ENCODE measurements around the gene CHRM2. TPM values are rescaled to one million over a fixed set of nuclear protein-coding genes. Genes with fewer than 3 reads are reported as not detected.
A peak's percentile ranks its signal among the peaks of the same experiment; 100 is the strongest.
"Not testable (repeated sequence)": the region's sequence is repeated elsewhere in the genome, so short reads cannot be mapped to it uniquely, and the experiment has no call there.

Gene CHRM2
- not detected in 2 replicates for total RNA-seq (2014; rRNA removed; shearing (Covaris generic); ENCODE audit: low replicate concordance)

GRCh38 chr7:136868496-136869000 lies at the start of gene CHRM2:
Gene CHRM2 (plus strand): TSS chr7:136868652. CDS start chr7:137014866, 146,214 bp downstream.
- Histone ChIP-seq H3K4me3 (no peak within 1 kb of the TSS), H3K36me3 (no peaks in the 10 kb centered on the region), H3K9me3 (no peaks in the 10 kb centered on the region), H3K27me3 (peaks cover 25% of the 10 kb centered on the region)
- no peak for DNase-seq

- H3K4me3 ChIP-seq, H3K27me3 ChIP-seq, DNase-seq, H3K36me3 ChIP-seq, H3K9me3 ChIP-seq: not testable (repeated sequence)
Measured at GRCh38 chr7:136831398-136831797, 37.1 kb upstream of the CHRM2 start.

GRCh38 chr7:136845899-136846465 lies 22.5 kb upstream of the CHRM2 start:
- no peak for DNase-seq
- H3K4me3 ChIP-seq = no peak overlapping the region

GRCh38 chr7:136847858-136848257 lies 20.6 kb upstream of the CHRM2 start:
- no peak overlapping the region for H3K4me3 ChIP-seq
- no peaks in the 10 kb centered on the region for H3K36me3 ChIP-seq
- no peak for DNase-seq
- no peaks in the 10 kb centered on the region for H3K9me3 ChIP-seq
- H3K27me3 ChIP-seq = no peaks in the 10 kb centered on the region

More at GRCh38 chr7:136845899-136846465, 22.5 kb upstream of the CHRM2 start:
- Histone ChIP-seq H3K27me3 (no peaks in the 10 kb centered on the region), H3K9me3 (no peaks in the 10 kb centered on the region), H3K36me3 (no peaks in the 10 kb centered on the region)

- no peak for DNase-seq
- H3K9me3 ChIP-seq = no peaks in the 10 kb centered on the region
- H3K27me3 ChIP-seq = no peaks in the 10 kb centered on the region
- H3K4me3 ChIP-seq = no peak overlapping the region
- H3K36me3 ChIP-seq = no peaks in the 10 kb centered on the region
Measured at GRCh38 chr7:136853654-136854053, 14.8 kb upstream of the CHRM2 start.

- Histone ChIP-seq H3K9me3 (no peaks in the 10 kb centered on the region), H3K27me3 (no peaks in the 10 kb centered on the region), H3K4me3 (no peak overlapping the region), H3K36me3 (no peaks in the 10 kb centered on the region)
- DNase-seq = no peak
Measured at GRCh38 chr7:136857573-136857972, 10.9 kb upstream of the CHRM2 start.

- no peaks in the 10 kb centered on the region for H3K36me3 ChIP-seq
- no peaks in the 10 kb centered on the region for H3K27me3 ChIP-seq
- H3K4me3 ChIP-seq = no peak overlapping the region
- no peak for DNase-seq
- H3K9me3 ChIP-seq = no peaks in the 10 kb centered on the region
Measured at GRCh38 chr7:136859803-136860202, 8.6 kb upstream of the CHRM2 start.

- Histone ChIP-seq H3K4me3 (no peak overlapping the region), H3K27me3 (peaks cover 19% of the 10 kb centered on the region), H3K9me3 (no peaks in the 10 kb centered on the region), H3K36me3 (no peaks in the 10 kb centered on the region)
- no peak for DNase-seq
Measured at GRCh38 chr7:136865236-136865635, 3.2 kb upstream of the CHRM2 start.

- Histone ChIP-seq H3K27me3 (peaks cover 23% of the 10 kb centered on the region), H3K4me3 (no peak overlapping the region), H3K36me3 (no peaks in the 10 kb centered on the region), H3K9me3 (no peaks in the 10 kb centered on the region)
- DNase-seq = no peak
Measured at GRCh38 chr7:136865777-136866176, 2.7 kb upstream of the CHRM2 start.

GRCh38 chr7:136869001-136869961 lies 829 bp downstream of the CHRM2 start:
- H3K9me3 ChIP-seq = no peaks in the 10 kb centered on the region
- peaks cover 25% of the 10 kb centered on the region for H3K27me3 ChIP-seq
- H3K4me3 ChIP-seq = no peak overlapping the region
- H3K36me3 ChIP-seq = no peaks in the 10 kb centered on the region
- DNase-seq = no peak

- H3K9me3 ChIP-seq = no peaks in the 10 kb centered on the region
- peak; percentile 8 for DNase-seq
- H3K27me3 ChIP-seq = peaks cover 25% of the 10 kb centered on the region
- no peak overlapping the region for H3K4me3 ChIP-seq
- no peaks in the 10 kb centered on the region for H3K36me3 ChIP-seq
Measured at GRCh38 chr7:136869991-136870865, 1.8 kb downstream of the CHRM2 start.

GRCh38 chr7:136870866-136871487 lies 2.5 kb downstream of the CHRM2 start:
- no peak for DNase-seq
- Histone ChIP-seq H3K27me3 (peaks cover 25% of the 10 kb centered on the region), H3K4me3 (no peak overlapping the region), H3K36me3 (no peaks in the 10 kb centered on the region), H3K9me3 (no peaks in the 10 kb centered on the region)

GRCh38 chr7:136874393-136875032 lies 6.1 kb downstream of the CHRM2 start:
- Histone ChIP-seq H3K36me3 (no peaks in the 10 kb centered on the region), H3K9me3 (no peaks in the 10 kb centered on the region), H3K4me3 (no peak overlapping the region), H3K27me3 (peaks cover 11% of the 10 kb centered on the region)
- DNase-seq = no peak

- Histone ChIP-seq H3K36me3 (no peaks in the 10 kb centered on the region), H3K27me3 (no peaks in the 10 kb centered on the region), H3K9me3 (no peaks in the 10 kb centered on the region), H3K4me3 (no peak overlapping the region)
- no peak for DNase-seq
Measured at GRCh38 chr7:136877509-136877908, 9.1 kb downstream of the CHRM2 start.

- DNase-seq = no peak
- H3K36me3 ChIP-seq = no peaks in the 10 kb centered on the region
- H3K27me3 ChIP-seq = no peaks in the 10 kb centered on the region
- no peaks in the 10 kb centered on the region for H3K9me3 ChIP-seq
- no peak overlapping the region for H3K4me3 ChIP-seq
Measured at GRCh38 chr7:136877990-136878389, 9.5 kb downstream of the CHRM2 start.

GRCh38 chr7:136878878-136879277 lies 10.4 kb downstream of the CHRM2 start:
- H3K27me3 ChIP-seq = no peaks in the 10 kb centered on the region
- no peaks in the 10 kb centered on the region for H3K9me3 ChIP-seq
- DNase-seq = no peak
- no peaks in the 10 kb centered on the region for H3K36me3 ChIP-seq
- no peak overlapping the region for H3K4me3 ChIP-seq

Measured in MG63 (cell line).